Measurements from ENCODE around the gene PAXIP1. TPM values are rescaled to one million over a fixed set of nuclear protein-coding genes. Genes with fewer than 3 reads are reported as not detected.

PAXIP1 gene
- total RNA-seq, 4 donors from 2014 or later, result 13.5 to 29.6 (median 19.4) TPM

- no peaks in the 10 kb centered on the region for H3K9me3 ChIP-seq
- TF ChIP-seq, protein P1, sequence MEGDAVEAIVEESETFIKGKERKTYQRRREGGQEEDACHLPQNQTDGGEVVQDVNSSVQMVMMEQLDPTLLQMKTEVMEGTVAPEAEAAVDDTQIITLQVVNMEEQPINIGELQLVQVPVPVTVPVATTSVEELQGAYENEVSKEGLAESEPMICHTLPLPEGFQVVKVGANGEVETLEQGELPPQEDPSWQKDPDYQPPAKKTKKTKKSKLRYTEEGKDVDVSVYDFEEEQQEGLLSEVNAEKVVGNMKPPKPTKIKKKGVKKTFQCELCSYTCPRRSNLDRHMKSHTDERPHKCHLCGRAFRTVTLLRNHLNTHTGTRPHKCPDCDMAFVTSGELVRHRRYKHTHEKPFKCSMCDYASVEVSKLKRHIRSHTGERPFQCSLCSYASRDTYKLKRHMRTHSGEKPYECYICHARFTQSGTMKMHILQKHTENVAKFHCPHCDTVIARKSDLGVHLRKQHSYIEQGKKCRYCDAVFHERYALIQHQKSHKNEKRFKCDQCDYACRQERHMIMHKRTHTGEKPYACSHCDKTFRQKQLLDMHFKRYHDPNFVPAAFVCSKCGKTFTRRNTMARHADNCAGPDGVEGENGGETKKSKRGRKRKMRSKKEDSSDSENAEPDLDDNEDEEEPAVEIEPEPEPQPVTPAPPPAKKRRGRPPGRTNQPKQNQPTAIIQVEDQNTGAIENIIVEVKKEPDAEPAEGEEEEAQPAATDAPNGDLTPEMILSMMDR (IDR thresholded peaks at IDR 0.05), result no peak
- TF ChIP-seq POLR2AphosphoS5 (IDR thresholded peaks at IDR 0.05) (no peak), POLR2A (IDR thresholded peaks at IDR 0.05) (no peak), EP300 (IDR thresholded peaks at IDR 0.05) (no peak)
- H3K27ac ChIP-seq, result no peak overlapping the region
- no peak overlapping the region for H3K4me3 ChIP-seq
- no peaks in the 10 kb centered on the region for H3K4me1 ChIP-seq
- WGBS, result 74% methylated on average over 6 of the region's 6 CpGs
- no peak for DNase-seq (ENCODE audit: low spot score in 2 of 2)
- no peaks in the 10 kb centered on the region for H3K27me3 ChIP-seq
- no peaks in the 10 kb centered on the region for H3K36me3 ChIP-seq
Measured at GRCh38 chr7:155032978-155033377, 30.1 kb upstream of the PAXIP1 start.

GRCh38 chr7:155027879-155028278, 25.0 kb upstream of the PAXIP1 start:
- no peaks in the 10 kb centered on the region for H3K9me3 ChIP-seq
- 100% methylated on average over 1 of the region's 1 CpG for WGBS
- DNase-seq (ENCODE audit: low spot score in 2 of 2), result no peak
- H3K36me3 ChIP-seq, result no peaks in the 10 kb centered on the region
- no peak overlapping the region for H3K27ac ChIP-seq
- TF ChIP-seq POLR2A (IDR thresholded peaks at IDR 0.05) (no peak), EP300 (IDR thresholded peaks at IDR 0.05) (no peak), POLR2AphosphoS5 (IDR thresholded peaks at IDR 0.05) (no peak)
- TF ChIP-seq, protein P1 (IDR thresholded peaks at IDR 0.05), result no peak
- no peaks in the 10 kb centered on the region for H3K4me1 ChIP-seq
- peaks cover 3% of the 10 kb centered on the region for H3K27me3 ChIP-seq
- H3K4me3 ChIP-seq, result no peak overlapping the region

DNA sequence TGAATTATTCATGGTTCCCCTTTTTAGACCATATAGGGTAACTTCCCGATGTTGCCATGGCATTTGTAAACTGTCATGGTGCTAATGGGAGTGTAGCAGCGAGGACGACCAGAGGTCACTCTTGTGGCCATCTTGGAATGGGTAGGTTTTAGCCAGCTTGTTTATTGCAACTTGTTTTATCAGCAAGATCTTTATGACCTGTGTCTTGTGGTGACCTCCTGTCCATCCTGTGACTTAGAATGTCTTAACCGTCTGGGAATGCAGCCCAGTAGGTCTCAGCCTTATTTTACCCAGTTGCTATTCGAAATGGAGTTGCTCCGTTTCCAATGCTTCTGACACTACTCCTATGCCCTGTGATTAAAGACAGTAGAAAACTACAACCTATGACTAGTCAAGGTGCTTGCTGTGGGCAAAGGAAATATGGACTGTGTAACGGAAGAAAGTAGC, 18.8 kb upstream of the PAXIP1 start:
- Histone ChIP-seq H3K4me3 (no peak overlapping the region), H3K27ac (no peak overlapping the region), H3K36me3 (no peaks in the 10 kb centered on the region), H3K27me3 (peaks cover 3% of the 10 kb centered on the region), H3K9me3 (no peaks in the 10 kb centered on the region), H3K4me1 (no peaks in the 10 kb centered on the region)
- WGBS, result 68% methylated on average over 7 of the region's 7 CpGs
- no peak for TF ChIP-seq POLR2AphosphoS5 (IDR thresholded peaks at IDR 0.05)
- TF ChIP-seq, protein P1 (IDR thresholded peaks at IDR 0.05), result no peak
- TF ChIP-seq POLR2A (IDR thresholded peaks at IDR 0.05), result no peak
- TF ChIP-seq EP300 (IDR thresholded peaks at IDR 0.05), result no peak
- DNase-seq (ENCODE audit: low spot score in 2 of 2), result no peak

DNA sequence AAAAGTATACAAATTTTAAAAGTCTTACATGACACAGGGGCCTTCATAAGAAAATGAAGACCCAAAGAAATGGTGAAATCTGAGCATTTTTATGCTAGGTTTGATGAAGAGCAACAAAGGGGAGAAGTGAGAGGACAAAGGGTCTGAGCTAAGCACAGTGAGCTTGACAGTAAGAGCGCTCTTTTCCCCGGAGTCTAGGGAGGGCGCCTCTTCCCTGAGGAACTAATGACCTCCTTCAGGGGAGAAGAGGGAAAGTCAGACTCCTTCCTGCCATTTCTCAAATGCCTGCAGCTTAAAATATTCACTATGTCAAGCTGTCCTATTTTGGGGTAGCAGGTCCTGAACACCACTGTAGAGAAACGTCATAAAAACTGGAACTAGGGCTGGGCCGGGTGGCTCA, 18.1 kb upstream of the PAXIP1 start:
- DNase-seq (ENCODE audit: low spot score in 2 of 2), result no peak
- no peaks in the 10 kb centered on the region for H3K36me3 ChIP-seq
- no peaks in the 10 kb centered on the region for H3K9me3 ChIP-seq
- H3K4me3 ChIP-seq, result no peak overlapping the region
- H3K4me1 ChIP-seq, result no peaks in the 10 kb centered on the region
- H3K27me3 ChIP-seq, result peaks cover 3% of the 10 kb centered on the region
- WGBS, result 56% methylated on average over 5 of the region's 5 CpGs
- no peak for TF ChIP-seq EP300 (IDR thresholded peaks at IDR 0.05)
- no peak for TF ChIP-seq POLR2AphosphoS5 (IDR thresholded peaks at IDR 0.05)
- TF ChIP-seq, protein P1 (IDR thresholded peaks at IDR 0.05), result no peak
- no peak for TF ChIP-seq POLR2A (IDR thresholded peaks at IDR 0.05)
- no peak overlapping the region for H3K27ac ChIP-seq

DNA sequence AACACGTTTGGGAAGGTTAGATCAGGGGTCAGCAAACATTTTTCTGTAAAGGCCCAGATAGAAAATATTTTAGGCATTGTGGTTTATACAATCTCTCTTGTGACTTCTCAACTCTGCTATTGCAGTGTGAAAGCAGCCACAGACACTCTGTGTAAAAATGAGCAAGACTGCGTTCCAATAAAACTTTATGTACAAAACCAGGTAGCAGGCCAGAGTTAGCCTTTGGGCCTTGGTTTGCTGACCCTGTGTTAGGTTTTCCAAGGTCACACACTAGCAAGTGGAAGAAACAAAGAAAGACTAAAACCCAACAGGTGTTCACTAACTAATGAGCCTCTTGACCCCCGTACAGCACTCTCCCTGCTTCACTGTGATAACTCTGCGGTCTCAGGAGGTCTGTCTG, 14.9 kb upstream of the PAXIP1 start:
- Histone ChIP-seq H3K9me3 (no peaks in the 10 kb centered on the region), H3K36me3 (no peaks in the 10 kb centered on the region), H3K27ac (no peak overlapping the region), H3K4me1 (no peaks in the 10 kb centered on the region), H3K4me3 (no peak overlapping the region), H3K27me3 (peaks cover under 1% of the 10 kb centered on the region)
- WGBS, result 79% methylated on average over 4 of the region's 4 CpGs
- no peak for DNase-seq (ENCODE audit: low spot score in 2 of 2)
- TF ChIP-seq, protein P1 (IDR thresholded peaks at IDR 0.05), result no peak
- TF ChIP-seq POLR2A (IDR thresholded peaks at IDR 0.05) (no peak), EP300 (IDR thresholded peaks at IDR 0.05) (no peak)

Data from suprapubic skin (tissue), 4 donors.